Measurements from ENCODE around the gene REC8. TPM values are rescaled to one million over a fixed set of nuclear protein-coding genes. Genes with fewer than 3 reads are reported as not detected.

Gene REC8
- total RNA-seq, 2 donors from 2014 or later: 6.9 to 21.0 TPM

DNA sequence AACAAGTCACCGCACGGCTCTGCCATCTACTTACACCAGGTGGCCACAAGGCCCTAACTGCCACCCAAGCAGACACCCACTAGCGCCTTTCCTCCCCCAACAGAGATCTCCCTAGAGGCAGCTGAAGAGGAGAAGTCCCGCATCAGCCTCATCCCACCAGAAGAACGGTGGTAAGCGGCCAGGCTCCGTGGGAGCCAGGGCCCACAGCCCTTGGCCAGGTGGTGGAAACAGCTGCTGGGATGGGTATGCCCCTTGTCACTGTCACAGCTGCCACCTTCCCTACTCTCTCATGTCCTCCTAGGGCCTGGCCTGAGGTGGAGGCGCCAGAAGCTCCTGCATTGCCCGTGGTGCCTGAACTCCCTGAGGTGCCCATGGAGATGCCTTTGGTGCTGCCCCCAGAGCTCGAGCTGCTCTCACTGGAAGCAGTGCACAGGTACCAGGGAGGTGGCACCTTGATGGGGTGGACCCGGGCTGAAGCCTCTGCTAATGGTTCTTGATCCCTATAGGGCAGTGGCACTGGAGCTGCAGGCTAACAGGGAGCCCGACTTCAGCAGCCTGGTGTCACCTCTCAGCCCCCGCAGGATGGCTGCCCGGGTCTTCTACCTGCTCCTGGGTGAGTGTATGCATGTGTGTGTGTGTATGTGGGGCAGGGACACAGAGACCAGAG lies 7.5 kb downstream of the REC8 start:
- intact Hi-C loops (cut with DNase I, micrococcal nuclease): no loop called here
- ATAC-seq (no peak), DNase-seq (no peak)

DNA sequence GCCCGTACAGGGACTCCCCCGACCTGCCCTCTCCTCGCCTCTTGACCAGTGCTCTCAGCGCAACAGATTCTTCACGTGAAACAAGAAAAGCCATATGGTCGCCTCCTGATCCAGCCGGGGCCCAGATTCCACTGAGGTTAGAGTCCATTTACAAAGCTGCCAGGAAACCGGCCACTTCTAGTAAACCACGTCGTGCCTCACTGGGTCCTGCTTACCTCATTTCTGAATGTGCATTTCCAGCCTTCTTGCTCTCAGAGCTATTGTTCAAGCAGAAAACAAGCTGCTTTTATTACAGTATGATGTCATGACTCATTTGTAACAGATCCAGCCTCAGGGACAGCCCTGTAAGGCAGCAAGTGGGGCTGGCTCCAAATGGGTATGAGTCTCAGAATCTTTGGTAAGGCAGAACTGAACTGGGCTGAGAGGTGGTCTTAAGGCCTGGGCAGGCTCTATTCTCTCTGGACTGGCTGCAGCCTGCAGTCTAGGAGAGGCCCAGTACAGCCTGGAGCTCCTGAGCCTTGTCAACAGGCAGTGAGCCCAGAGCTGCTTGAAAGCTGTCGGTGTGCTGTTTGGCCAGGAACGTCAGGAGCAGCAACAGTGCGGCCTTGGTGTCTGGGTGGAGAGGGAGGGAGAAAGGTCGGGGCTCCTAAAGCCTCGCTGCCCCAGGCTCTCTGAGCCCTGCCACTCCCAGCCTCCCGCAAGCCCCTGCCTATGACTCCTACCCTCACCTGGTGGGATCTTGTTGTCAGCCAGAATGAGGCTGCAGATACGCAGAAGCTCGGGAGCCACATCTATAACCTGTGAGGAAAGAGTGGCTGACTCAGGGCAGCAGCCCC lies 8.3 kb downstream of the REC8 start:
- ATAC-seq (peak; percentile 11), DNase-seq (no peak)
- intact Hi-C loops (cut with DNase I, micrococcal nuclease): no loop called here

- ATAC-seq (no peak), DNase-seq (no peak)
- intact Hi-C loops (cut with DNase I, micrococcal nuclease): no loop called here
Observed at GRCh38 chr14:24181371-24182077, 9.6 kb downstream of the REC8 start.

GRCh38 chr14:24182110-24182882 lies 10.4 kb downstream of the REC8 start:
- ATAC-seq: no peak
- no peak for DNase-seq
- intact Hi-C loops (cut with DNase I, micrococcal nuclease): no loop called here

DNA sequence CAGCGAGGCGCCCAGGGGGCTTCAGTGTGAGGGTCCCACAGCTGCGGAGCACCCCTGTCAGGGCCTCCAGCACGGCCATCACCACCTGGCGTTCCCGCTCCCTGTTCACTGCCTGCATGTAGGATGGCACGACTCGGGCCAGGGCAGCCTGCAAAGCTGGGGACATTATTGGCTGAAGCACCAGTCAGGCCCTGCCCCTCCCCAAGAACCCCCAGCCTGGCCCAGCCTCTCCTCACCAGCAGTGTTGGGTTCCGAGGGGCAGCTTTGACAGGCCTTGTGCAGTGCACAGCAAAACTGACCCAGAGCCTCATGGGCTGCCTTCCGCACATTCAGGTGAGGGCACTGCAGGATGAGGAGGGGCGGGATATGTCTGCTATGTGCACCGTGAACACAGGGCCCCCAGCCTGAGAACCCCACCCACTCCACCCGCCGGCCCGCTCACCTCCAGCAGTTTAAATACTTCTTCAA lies 11.2 kb downstream of the REC8 start:
- ATAC-seq (no peak), DNase-seq (no peak)
- intact Hi-C loops (cut with DNase I, micrococcal nuclease): no loop called here

- intact Hi-C loops (cut with DNase I, micrococcal nuclease): no loop called here
- ATAC-seq (no peak), DNase-seq (no peak)
Observed at GRCh38 chr14:24184104-24184970, 12.5 kb downstream of the REC8 start.

- no peak for DNase-seq
- intact Hi-C loops (cut with DNase I, micrococcal nuclease): no loop called here
- no peak for ATAC-seq
Observed at GRCh38 chr14:24185026-24185425, 13.1 kb downstream of the REC8 start.

DNA sequence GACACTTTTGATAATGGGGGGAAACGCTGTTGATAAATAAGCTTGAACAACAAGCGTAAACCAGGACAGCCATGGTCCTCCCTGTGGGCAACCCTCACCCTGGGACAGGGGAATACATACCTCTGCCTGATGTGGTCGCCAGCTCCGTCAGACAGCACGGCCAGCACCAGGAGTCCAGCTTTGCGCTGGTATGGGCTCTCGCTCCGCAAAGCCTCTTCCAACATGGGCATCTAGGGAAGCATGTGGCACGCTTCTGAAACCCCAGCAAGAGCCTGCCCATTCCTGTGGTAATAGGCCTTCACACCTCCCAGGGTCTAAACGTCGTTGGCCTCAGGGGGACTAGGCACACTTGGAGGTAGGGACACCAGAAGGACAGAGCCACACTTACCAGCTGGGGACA lies 13.9 kb downstream of the REC8 start:
- ATAC-seq (no peak), DNase-seq (no peak)
- intact Hi-C loops (cut with DNase I, micrococcal nuclease): no loop called here

GRCh38 chr14:24186831-24187538 lies 15.1 kb downstream of the REC8 start:
- no peak for ATAC-seq
- DNase-seq: no peak
- intact Hi-C loops (cut with DNase I, micrococcal nuclease): no loop called here

DNA sequence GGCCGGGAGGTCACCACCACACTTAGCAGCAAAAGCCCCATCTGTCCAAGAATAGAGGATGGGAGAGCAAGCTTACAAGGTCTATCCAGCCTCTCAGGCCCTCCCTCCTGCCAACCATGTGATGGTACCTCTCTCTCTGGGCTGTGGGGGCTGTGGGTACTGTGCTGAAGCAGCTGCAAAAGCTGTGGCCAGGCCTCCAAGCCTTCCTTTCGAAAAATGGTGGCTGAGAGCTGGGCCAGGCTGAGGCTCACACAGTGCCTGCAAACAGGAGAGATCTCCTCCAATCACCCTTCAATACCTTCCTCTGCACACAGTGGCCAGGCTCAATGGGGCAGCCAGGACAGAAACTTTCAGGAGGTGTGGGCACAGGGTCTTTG lies 15.6 kb downstream of the REC8 start:
- DNase-seq (no peak), ATAC-seq (no peak)
- intact Hi-C loops (cut with DNase I, micrococcal nuclease): no loop called here

DNA sequence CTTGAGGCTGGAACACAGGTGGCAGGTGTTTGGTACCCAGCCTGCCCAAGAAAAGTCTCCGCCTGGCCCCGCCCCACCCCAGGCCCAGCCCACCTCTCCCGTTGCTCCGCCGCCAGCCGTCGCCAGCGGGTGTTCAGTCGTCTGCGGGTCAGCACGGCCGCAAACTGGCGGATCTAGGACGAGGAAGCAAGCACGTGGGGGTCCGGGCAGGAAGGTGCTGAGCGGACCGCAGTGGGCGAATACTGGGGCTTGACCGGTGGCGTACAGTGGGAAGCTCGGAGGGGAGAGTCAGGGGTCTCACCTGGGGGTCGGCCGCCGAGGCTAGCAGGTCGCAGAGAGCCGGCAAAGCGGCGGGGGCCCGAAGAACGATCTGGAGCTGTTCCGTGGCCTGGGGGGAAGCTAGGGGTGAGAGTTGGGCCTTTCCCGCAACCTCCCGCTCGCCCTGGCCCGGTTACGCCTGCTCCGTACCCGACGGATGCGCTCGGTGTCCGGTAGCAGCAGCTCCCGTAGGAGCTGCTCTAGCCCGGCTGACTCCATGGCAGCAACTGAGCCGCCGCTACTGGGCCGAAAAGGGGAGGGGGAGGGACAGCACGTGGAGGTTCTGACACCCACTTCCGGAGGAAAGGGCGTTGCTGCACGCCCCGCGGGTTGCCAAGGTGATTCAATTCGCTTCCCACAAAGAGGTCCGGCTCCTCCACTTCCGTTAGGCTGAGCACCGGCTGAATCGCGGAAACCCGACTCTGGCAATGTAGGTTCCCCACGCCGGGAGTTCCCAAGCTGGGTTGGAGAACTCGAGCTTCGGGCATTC lies 16.6 kb downstream of the REC8 start, which contains the start of gene IPO4:
TSS of gene IPO4 (minus strand) at position 566 of the 808 bp plus-strand sequence. CDS start at position 537, 29 bp downstream.
- ATAC-seq: peak; percentile 97
- intact Hi-C loops (cut with DNase I, micrococcal nuclease): no loop called here

DNA sequence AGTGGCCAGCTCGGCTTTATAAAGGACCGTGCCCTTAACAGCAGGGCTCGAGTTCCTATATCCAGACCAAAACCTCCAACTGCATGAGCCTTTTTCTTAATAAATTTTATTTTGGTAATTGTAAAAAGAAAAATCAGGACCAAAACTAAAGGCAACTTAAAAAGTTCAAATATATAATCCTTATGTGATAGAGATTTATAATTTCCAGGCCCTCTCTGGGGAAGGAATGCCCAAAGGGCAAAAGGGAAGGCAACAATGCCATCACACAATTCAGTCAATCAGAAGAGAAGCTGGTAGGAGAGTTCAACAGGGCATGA lies 17.1 kb downstream of the REC8 start:
- intact Hi-C loops (cut with DNase I, micrococcal nuclease): no loop called here
- no peak for ATAC-seq
- no peak for DNase-seq

More for the DNA sequence above, 16.6 kb downstream of the REC8 start, which contains the start of gene IPO4:
- peak; percentile 93 to 98 for DNase-seq

DNA sequence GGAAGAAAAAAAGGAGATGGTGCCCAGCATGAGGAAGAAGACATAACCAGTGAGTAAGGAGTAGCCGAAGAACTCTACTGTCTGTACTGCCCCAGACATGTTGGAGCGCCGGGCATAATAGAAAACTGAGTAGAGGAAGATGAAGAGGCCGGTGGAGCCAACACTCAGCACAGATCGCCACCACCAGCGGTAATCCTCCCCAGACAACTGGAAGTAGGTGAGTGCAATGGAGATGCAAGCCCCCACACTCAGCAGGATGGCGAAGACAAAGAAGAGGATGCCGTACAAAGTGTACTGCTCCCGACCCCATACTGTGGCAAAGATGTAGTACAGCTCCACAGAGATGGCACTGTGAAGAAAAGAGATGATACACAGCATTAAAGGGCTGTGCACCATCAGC lies 17.6 kb downstream of the REC8 start:
- DNase-seq: no peak
- no peak for ATAC-seq
- intact Hi-C loops (cut with DNase I, micrococcal nuclease): no loop called here

- no peak for DNase-seq
- no peak for ATAC-seq
- intact Hi-C loops (cut with DNase I, micrococcal nuclease): no loop called here
Observed at GRCh38 chr14:24190416-24190815, 18.5 kb downstream of the REC8 start.

- DNase-seq (no peak), ATAC-seq (no peak)
- intact Hi-C loops (cut with DNase I, micrococcal nuclease): no loop called here
Observed at GRCh38 chr14:24192933-24193332, 21.1 kb downstream of the REC8 start.

DNA sequence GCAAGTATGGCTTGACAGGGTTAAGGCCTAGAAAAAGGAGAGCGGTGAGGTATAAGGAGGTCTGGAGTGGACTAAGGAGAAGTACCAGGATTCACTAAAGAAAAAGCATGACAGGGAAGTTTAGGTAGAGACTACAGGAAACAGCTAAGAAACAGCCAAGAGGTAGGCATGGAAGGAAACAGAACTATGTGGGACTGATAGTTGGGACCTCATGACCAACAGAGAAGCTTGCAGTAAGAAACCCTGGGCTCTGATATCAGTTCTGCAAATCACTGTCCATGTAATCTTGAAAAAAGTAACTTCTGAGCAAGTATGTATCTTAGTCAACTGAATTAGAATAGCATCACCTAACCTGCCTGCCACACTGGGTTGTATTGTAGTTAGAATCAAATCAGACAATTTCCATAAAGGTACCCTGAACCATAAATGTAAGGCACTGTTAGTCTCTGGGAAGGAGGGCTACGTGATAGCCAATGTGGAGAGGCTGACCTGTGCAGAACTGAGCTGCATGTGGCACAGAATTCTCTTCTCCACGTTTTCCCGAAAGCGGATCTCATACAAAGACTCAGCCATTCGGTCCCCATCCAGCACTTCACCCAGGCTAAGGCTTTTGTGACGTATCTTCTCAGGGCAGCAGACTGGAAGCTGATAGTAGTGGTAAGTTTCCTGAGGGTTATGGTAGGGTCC lies 22.4 kb downstream of the REC8 start:
- intact Hi-C loops (cut with DNase I, micrococcal nuclease): no loop called here
- DNase-seq: no peak
- no peak for ATAC-seq
